Measurements from ENCODE around the gene COQ8A. TPM values are rescaled to one million over a fixed set of nuclear protein-coding genes. Genes with fewer than 3 reads are reported as not detected.

COQ8A gene
- polyA plus RNA-seq, 1 donor from 2014 or later, result 13.2 TPM

GRCh38 chr1:226945858-226946245, 5.8 kb downstream of the COQ8A start:
- no peaks in the 10 kb centered on the region for H3K9me2 ChIP-seq (ENCODE audit: insufficient read depth, low read length)
- H3K36me3 ChIP-seq (ENCODE audit: insufficient read depth, low read length), result no peaks in the 10 kb centered on the region
- no peak overlapping the region for H3K4me2 ChIP-seq (ENCODE audit: low read length)
- no peak overlapping the region for H3K9ac ChIP-seq (ENCODE audit: low read length)
- no peaks in the 10 kb centered on the region for H3K79me2 ChIP-seq (replicated peaks; ENCODE audit: insufficient read depth, low read length)
- H3K9me3 ChIP-seq (ENCODE audit: low read length), result no peaks in the 10 kb centered on the region
- no peaks in the 10 kb centered on the region for H3F3A ChIP-seq (ENCODE audit: insufficient read depth, low read length, poor library complexity, severe bottlenecking)
- TF ChIP-seq SMC3 (conservative IDR thresholded peaks at IDR 0.05; ENCODE audit: poor library complexity), result no peak
- H3K27me3 ChIP-seq (ENCODE audit: insufficient read depth, low read depth, low read length), result no peaks in the 10 kb centered on the region
- H4K20me1 ChIP-seq (ENCODE audit: insufficient read depth), result no peaks in the 10 kb centered on the region
- no peak overlapping the region for H3K27ac ChIP-seq (ENCODE audit: low read length)
- H2AFZ ChIP-seq (ENCODE audit: low read depth, low read length), result no peak overlapping the region
- no peak overlapping the region for H3K4me3 ChIP-seq (ENCODE audit: low read length)

- Histone ChIP-seq H3K36me3 (ENCODE audit: insufficient read depth, low read length) (no peaks in the 10 kb centered on the region), H2AFZ (ENCODE audit: low read depth, low read length) (no peak overlapping the region), H3F3A (ENCODE audit: insufficient read depth, low read length, poor library complexity, severe bottlenecking) (no peaks in the 10 kb centered on the region), H3K4me3 (ENCODE audit: low read length) (no peak overlapping the region), H3K79me2 (replicated peaks; ENCODE audit: insufficient read depth, low read length) (no peaks in the 10 kb centered on the region), H3K27me3 (ENCODE audit: insufficient read depth, low read depth, low read length) (no peaks in the 10 kb centered on the region), H4K20me1 (ENCODE audit: insufficient read depth) (no peaks in the 10 kb centered on the region), H3K9me2 (ENCODE audit: insufficient read depth, low read length) (no peaks in the 10 kb centered on the region), H3K27ac (ENCODE audit: low read length) (no peak overlapping the region), H3K4me2 (ENCODE audit: low read length) (no peak overlapping the region), H3K9ac (ENCODE audit: low read length) (no peak overlapping the region), H3K9me3 (ENCODE audit: low read length) (no peaks in the 10 kb centered on the region)
- TF ChIP-seq RAD21 (conservative IDR thresholded peaks at IDR 0.05) (no peak), TAF1 (IDR thresholded peaks at IDR 0.05; ENCODE audit: low read depth) (no peak), EP300 (conservative IDR thresholded peaks at IDR 0.05; ENCODE audit: poor library complexity, severe bottlenecking) (no peak), REST (IDR thresholded peaks at IDR 0.05; ENCODE audit: borderline replicate concordance) (no peak), CTCF (IDR thresholded peaks at IDR 0.05; ENCODE audit: poor library complexity, severe bottlenecking) (no peak), SMC3 (conservative IDR thresholded peaks at IDR 0.05; ENCODE audit: poor library complexity) (no peak), POLR2AphosphoS5 (IDR thresholded peaks at IDR 0.05) (no peak), MXI1 (conservative IDR thresholded peaks at IDR 0.05; ENCODE audit: poor library complexity, severe bottlenecking) (no peak), EZH2 (IDR thresholded peaks at IDR 0.05; ENCODE audit: borderline replicate concordance, insufficient read depth, low read length, poor library complexity, severe bottlenecking) (no peak)
Observed at GRCh38 chr1:226946285-226946684, 6.2 kb downstream of the COQ8A start.

GRCh38 chr1:226946841-226947240, 6.7 kb downstream of the COQ8A start:
- TF ChIP-seq TAF1 (IDR thresholded peaks at IDR 0.05; ENCODE audit: low read depth), result no peak
- no peak for TF ChIP-seq CTCF (IDR thresholded peaks at IDR 0.05; ENCODE audit: poor library complexity, severe bottlenecking)
- TF ChIP-seq POLR2AphosphoS5 (IDR thresholded peaks at IDR 0.05), result no peak
- TF ChIP-seq SMC3 (conservative IDR thresholded peaks at IDR 0.05; ENCODE audit: poor library complexity), result no peak
- no peak for TF ChIP-seq EP300 (conservative IDR thresholded peaks at IDR 0.05; ENCODE audit: poor library complexity, severe bottlenecking)
- no peaks in the 10 kb centered on the region for H3K36me3 ChIP-seq (ENCODE audit: insufficient read depth, low read length)
- no peaks in the 10 kb centered on the region for H4K20me1 ChIP-seq (ENCODE audit: insufficient read depth)
- H3K9me3 ChIP-seq (ENCODE audit: low read length), result no peaks in the 10 kb centered on the region
- H3K4me2 ChIP-seq (ENCODE audit: low read length), result no peak overlapping the region
- H2AFZ ChIP-seq (ENCODE audit: low read depth, low read length), result no peak overlapping the region
- no peak overlapping the region for H3K4me3 ChIP-seq (ENCODE audit: low read length)
- no peaks in the 10 kb centered on the region for H3F3A ChIP-seq (ENCODE audit: insufficient read depth, low read length, poor library complexity, severe bottlenecking)
- no peaks in the 10 kb centered on the region for H3K27me3 ChIP-seq (ENCODE audit: insufficient read depth, low read depth, low read length)
- no peaks in the 10 kb centered on the region for H3K9me2 ChIP-seq (ENCODE audit: insufficient read depth, low read length)
- no peaks in the 10 kb centered on the region for H3K79me2 ChIP-seq (replicated peaks; ENCODE audit: insufficient read depth, low read length)
- no peak overlapping the region for H3K9ac ChIP-seq (ENCODE audit: low read length)
- H3K27ac ChIP-seq (ENCODE audit: low read length), result no peak overlapping the region

All from neural cell (in vitro differentiated cells).